Mucosa of stomach (tissue), 1 donor: ENCODE measurements around the gene PLXDC2.

Experiments
- H3K27me3 ChIP-seq: one replicate; pipeline ENCODE4 v1.7.0; 2013; ENCODE audit warnings: mild to moderate bottlenecking, low read length; ENCODE audit not compliant: control insufficient read depth, insufficient read depth
- H3K36me3 ChIP-seq: one replicate; pipeline ENCODE4 v1.7.0; 2013; ENCODE audit warnings: low read length; ENCODE audit not compliant: control insufficient read depth, insufficient read depth
- H3K4me1 ChIP-seq: one replicate; pipeline ENCODE4 v1.7.0; 2013; ENCODE audit warnings: mild to moderate bottlenecking, low read length; ENCODE audit not compliant: control insufficient read depth, insufficient read depth
- H3K4me3 ChIP-seq: one replicate; pipeline ENCODE4 v1.7.0; 2013; ENCODE audit warnings: low read length
- H3K9ac ChIP-seq: one replicate; pipeline ENCODE4 v1.7.0; 2013; ENCODE audit warnings: mild to moderate bottlenecking, low read length, moderate library complexity
- H3K9me3 ChIP-seq: one replicate; pipeline ENCODE4 v1.7.0; 2013; ENCODE audit warnings: mild to moderate bottlenecking, low read length, moderate library complexity; ENCODE audit not compliant: control insufficient read depth
- donor health status: Pancreatic carcinoma.

The PLXDC2 gene

DNA sequence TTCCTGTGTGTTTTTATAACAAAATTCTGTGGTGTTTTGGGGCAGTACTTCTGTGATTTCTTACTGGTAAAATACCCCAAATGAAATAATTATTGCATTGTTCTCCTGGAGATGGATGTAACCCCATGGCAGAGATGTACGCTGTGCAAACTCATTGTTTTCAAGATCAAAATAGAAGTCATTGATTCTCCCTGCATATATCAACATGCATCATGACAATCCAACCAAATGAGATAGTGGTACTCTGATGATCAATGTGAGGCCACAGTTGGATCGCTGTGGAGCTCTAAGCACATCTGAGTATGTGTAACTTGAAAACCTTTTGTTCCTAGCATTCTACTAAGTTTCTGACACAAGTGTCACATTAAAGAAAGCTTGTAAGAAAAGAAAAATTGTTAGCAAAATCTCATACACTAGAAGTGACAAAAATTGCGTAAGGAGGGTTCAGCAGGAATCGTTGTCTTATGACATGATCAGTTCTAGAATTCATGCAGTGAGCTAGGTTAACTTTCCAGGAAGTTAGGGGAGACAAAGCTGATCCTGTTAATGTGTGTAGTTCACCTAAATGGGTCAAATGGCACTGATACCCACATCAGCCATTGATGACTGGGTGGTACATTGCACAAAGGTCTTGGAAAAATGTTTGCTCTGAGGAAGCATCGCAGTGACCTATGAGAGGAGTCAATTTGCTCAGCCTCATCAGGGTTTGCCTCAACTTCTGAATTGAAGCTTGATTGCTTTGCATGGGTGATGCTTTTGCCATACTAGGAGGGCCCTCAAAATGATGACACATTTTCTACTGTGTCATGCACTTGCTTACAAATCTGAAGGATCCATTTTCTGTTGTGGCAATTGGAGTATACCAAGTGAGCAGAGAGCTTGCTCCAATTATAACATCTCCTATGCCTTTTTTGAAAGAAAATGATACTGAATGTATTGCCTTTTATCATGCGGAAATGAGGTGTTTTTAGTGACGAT is 145.1 kb downstream of the PLXDC2 start:
- Histone ChIP-seq H3K9me3 (no peaks in the 10 kb centered on the region), H3K4me1 (no peaks in the 10 kb centered on the region), H3K9ac (no peak overlapping the region), H3K27me3 (no peaks in the 10 kb centered on the region), H3K4me3 (no peak overlapping the region), H3K36me3 (no peaks in the 10 kb centered on the region)

DNA sequence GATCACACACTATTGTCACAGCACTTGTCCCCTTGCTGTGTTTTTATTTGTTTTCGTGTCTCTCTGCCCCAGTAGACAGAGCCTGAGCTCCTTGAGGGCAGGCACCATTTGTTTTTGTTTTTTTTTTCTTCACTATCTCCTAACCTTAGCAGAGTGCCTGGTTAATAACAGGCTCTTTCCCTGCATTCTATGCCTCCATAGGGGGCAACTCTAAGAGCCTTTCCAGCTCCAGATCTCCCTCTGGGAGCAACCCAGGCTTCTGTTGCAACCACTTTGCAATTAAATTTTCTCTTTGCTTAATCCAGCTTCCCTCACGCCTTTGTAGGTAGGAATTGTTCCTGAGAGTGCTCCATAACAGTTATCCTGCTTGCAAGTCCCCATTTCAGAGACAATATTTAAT is 148.4 kb downstream of the PLXDC2 start:
- no peaks in the 10 kb centered on the region for H3K27me3 ChIP-seq
- H3K9me3 ChIP-seq, result no peaks in the 10 kb centered on the region
- no peak overlapping the region for H3K4me3 ChIP-seq
- H3K9ac ChIP-seq, result no peak overlapping the region
- no peaks in the 10 kb centered on the region for H3K4me1 ChIP-seq
- no peaks in the 10 kb centered on the region for H3K36me3 ChIP-seq

DNA sequence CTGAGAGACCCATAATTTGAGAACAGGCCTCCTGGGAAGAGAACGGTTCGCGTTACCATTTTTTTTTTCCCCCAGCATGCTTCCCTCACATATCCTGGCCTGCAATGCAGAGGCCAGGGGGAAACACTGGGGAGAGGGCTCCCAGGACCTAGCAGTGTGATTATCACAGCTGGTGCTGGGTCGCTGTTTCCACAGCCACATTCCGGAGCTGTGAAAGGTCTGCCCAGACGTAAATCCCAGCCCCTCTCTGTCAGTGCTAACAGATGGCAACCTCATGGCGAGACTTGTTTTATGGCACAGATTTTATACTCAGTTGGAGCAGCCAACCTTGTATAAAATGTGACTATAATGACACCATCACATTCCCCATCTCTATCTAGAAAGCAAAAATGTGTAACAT is 150.5 kb downstream of the PLXDC2 start:
- Histone ChIP-seq H3K9me3 (no peaks in the 10 kb centered on the region), H3K27me3 (no peaks in the 10 kb centered on the region), H3K36me3 (no peaks in the 10 kb centered on the region), H3K4me1 (no peaks in the 10 kb centered on the region), H3K9ac (no peak overlapping the region), H3K4me3 (no peak overlapping the region)

DNA sequence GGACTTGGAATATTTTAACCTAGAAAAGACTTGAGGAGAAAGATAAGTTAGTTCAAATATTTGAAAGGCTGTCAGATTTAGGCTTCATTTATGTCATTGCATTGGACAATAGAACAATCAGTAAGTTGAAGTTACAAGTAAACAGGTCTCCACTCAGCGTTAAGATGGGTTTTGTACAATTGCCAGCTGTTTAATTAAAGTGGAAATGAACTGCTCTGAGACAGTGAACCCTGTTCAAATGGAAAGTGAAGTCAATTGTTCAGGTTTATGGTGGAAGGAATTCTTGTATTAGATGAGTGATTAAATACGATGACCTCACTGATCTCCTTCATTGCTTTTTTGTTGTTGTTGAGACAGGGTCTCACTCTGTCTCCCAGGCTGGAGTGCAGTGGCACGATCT is 151.7 kb downstream of the PLXDC2 start:
- H3K4me1 ChIP-seq, result no peaks in the 10 kb centered on the region
- no peaks in the 10 kb centered on the region for H3K36me3 ChIP-seq
- H3K9ac ChIP-seq, result no peak overlapping the region
- H3K4me3 ChIP-seq, result no peak overlapping the region
- no peaks in the 10 kb centered on the region for H3K9me3 ChIP-seq
- H3K27me3 ChIP-seq, result no peaks in the 10 kb centered on the region

DNA sequence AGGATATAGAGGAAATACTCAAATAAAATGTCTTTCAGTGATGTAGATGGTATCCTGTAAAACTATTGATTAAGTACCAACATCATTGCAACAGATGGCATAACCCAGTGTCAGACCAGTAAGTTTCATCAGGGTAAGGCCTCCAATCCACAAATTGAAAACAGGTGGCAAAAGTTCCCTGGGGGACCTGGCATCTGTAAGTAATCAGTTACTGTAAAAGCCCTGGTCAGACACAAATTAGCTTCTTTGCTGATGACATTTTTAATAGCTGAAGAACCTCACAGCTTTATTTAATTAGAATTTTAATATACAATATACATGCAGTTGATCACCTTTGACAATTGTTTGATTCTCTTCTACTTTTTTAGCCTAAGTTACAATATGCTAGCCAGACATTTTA is 152.5 kb downstream of the PLXDC2 start:
- no peaks in the 10 kb centered on the region for H3K4me1 ChIP-seq
- no peak overlapping the region for H3K4me3 ChIP-seq
- no peaks in the 10 kb centered on the region for H3K9me3 ChIP-seq
- H3K27me3 ChIP-seq, result no peaks in the 10 kb centered on the region
- no peaks in the 10 kb centered on the region for H3K36me3 ChIP-seq
- H3K9ac ChIP-seq, result no peak overlapping the region

DNA sequence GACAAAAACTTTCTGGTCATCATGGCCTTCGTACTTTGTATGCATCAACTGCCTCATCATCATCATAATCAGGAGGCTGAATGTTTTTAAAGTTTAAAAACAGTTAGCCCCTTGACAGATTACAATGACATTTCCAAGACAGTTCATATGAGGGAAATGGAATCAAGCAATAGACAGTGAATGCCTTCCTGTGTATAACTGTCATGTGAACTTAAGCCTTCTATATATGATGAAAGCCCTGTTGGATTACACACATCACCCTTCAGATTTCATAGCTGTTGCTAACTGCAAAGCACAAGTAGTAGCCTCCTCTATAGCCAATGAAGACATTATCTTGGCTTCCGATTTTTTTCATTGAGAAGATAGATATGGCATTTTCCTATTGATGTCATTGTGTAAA is 154.0 kb downstream of the PLXDC2 start:
- no peaks in the 10 kb centered on the region for H3K27me3 ChIP-seq

DNA sequence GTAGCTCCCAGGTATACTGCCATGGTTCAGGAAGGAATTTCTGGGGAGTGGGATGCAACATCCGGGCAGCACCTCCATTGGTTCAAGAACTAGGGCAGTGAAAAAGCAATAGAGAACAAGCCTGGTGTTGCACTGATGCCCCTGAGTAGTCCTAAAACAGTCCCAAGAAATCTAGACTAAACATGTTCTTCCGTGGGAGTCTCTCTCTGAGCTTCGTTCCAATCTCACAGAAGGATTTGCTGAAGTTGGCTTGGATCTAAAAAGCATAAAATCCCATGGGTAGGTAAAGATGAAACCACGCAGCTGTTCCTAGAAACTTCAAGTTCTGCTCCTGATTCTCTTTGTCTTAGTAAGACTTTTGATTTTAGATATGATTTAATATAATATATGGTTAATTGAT is 154.5 kb downstream of the PLXDC2 start:
- no peaks in the 10 kb centered on the region for H3K4me1 ChIP-seq
- no peaks in the 10 kb centered on the region for H3K9me3 ChIP-seq

More for the DNA sequence above, 154.0 kb downstream of the PLXDC2 start:
- Histone ChIP-seq H3K4me3 (no peak overlapping the region), H3K36me3 (no peaks in the 10 kb centered on the region), H3K4me1 (no peaks in the 10 kb centered on the region), H3K9ac (no peak overlapping the region), H3K9me3 (no peaks in the 10 kb centered on the region)

DNA sequence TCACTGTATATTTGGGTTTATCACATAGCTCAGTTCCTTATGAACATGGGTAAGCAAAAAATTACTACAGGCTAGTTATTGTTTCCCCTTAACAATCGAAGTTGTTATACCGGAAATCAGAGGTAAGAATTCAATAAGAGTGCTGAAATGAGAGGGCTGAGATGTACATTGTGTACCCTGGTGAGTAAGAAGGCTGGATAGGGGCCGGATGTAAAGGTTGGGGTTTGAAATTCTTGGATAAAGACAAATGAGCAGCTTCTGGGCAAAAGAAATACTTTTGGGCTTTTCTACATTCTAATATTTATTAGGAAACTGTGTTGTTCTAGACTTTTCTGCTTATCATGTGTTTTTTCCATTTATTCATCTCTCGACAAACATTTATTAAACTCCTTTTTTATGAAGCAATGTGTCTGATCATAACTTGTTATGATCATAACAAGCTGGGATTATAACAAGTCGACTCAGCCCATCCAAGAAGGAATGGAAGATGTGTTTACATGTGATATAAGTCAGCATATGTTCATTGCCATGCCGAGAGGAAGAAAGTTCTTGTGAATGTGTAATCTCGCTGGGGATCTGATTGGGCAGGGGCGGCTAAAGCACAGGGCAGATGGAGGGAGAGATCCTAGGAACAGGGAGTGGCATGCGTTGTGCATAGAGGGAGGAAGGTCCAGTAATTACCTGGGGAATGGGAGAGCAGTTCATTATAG is 155.3 kb downstream of the PLXDC2 start:
- no peaks in the 10 kb centered on the region for H3K27me3 ChIP-seq
- H3K9ac ChIP-seq, result no peak overlapping the region
- no peak overlapping the region for H3K4me3 ChIP-seq
- no peaks in the 10 kb centered on the region for H3K36me3 ChIP-seq
- no peaks in the 10 kb centered on the region for H3K9me3 ChIP-seq
- H3K4me1 ChIP-seq, result no peaks in the 10 kb centered on the region

More for the DNA sequence above, 154.5 kb downstream of the PLXDC2 start:
- no peaks in the 10 kb centered on the region for H3K36me3 ChIP-seq
- H3K27me3 ChIP-seq, result no peaks in the 10 kb centered on the region
- H3K9ac ChIP-seq, result no peak overlapping the region
- H3K4me3 ChIP-seq, result no peak overlapping the region

DNA sequence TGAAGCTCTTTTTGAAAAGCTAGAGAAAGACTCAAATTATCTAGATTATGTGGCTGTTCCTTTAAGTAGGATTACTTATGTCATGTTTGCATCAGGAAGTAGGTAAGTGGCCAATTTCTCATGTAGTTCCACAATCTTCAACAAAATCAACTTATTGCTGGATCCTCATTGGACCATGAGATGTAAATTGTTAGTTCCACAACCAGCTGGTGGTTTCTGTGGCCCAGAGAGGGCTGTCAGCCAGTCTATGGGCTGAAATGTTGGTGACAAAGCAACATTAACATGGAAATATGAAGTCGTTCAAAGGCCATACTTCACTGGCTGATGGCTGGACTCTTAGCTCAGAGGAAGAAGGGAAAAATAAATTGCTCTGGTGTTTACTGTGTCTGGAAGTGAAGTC is 157.9 kb downstream of the PLXDC2 start:
- no peaks in the 10 kb centered on the region for H3K9me3 ChIP-seq
- H3K9ac ChIP-seq, result no peak overlapping the region
- no peaks in the 10 kb centered on the region for H3K36me3 ChIP-seq

DNA sequence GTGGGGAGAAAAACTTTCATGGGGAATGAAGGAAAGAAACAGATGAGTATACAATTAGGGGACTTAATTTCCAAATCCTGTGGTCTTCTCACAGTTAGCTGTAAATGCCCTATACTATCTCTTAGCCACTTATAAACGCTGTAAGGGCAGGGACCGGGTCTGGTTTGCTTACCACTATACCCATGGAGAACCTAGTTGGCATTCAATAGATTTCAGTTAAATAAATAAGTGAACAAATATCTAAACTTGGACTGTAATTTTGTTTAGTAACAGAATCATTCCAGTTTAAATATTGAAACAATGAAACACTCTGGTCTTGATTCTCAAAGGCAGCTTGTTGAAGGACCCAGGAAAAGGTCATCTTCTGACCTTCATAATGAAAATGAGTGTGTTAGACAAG is 158.3 kb downstream of the PLXDC2 start:
- no peaks in the 10 kb centered on the region for H3K27me3 ChIP-seq
- H3K4me1 ChIP-seq, result no peaks in the 10 kb centered on the region
- no peaks in the 10 kb centered on the region for H3K9me3 ChIP-seq
- H3K9ac ChIP-seq, result no peak overlapping the region
- H3K36me3 ChIP-seq, result no peaks in the 10 kb centered on the region
- no peak overlapping the region for H3K4me3 ChIP-seq

More for the DNA sequence above, 157.9 kb downstream of the PLXDC2 start:
- Histone ChIP-seq H3K4me3 (no peak overlapping the region), H3K4me1 (no peaks in the 10 kb centered on the region), H3K27me3 (no peaks in the 10 kb centered on the region)

DNA sequence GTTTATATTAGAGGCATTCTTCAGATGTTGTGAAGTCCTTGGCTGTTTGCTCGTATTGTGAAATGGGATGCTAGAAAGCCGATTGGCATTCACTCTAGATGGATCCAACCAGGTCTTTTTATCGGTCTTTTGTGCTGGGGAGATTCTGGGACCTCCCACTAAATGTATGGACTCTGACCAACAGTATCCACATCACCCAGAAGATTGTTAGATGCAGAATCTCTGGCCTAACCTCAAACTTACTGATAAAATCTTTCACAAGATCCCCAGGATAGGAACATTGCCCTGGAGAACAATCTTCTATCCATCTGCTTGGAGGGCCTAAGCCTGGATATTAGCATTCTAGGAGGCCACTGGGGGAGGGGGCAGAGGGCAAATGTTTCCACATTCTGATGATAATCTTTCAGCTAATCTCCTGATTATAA is 160.9 kb downstream of the PLXDC2 start:
- Histone ChIP-seq H3K36me3 (no peaks in the 10 kb centered on the region), H3K4me3 (no peak overlapping the region), H3K9ac (no peak overlapping the region), H3K4me1 (no peaks in the 10 kb centered on the region), H3K9me3 (no peaks in the 10 kb centered on the region), H3K27me3 (no peaks in the 10 kb centered on the region)

DNA sequence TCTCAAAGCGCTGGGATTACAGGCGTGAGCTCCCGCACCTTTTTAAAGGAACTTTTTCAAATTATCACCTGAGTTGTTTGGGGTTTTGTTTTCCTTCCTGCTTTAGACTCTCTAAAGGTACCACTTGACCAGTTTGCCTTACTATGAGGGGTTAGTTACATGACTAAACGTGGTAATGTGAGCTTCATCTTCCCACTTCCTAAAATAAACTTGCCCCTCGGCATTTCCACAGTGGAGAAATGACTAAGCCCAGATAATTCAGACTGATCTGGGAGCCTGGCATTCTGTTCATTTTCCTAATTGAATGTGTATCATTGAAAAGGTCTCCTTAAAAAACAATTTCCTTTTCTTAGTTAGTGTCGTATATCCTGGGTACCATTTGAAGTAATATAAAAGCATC is 163.4 kb downstream of the PLXDC2 start:
- H3K9ac ChIP-seq, result no peak overlapping the region
- H3K9me3 ChIP-seq, result no peaks in the 10 kb centered on the region
- no peaks in the 10 kb centered on the region for H3K36me3 ChIP-seq
- no peak overlapping the region for H3K4me3 ChIP-seq
- no peaks in the 10 kb centered on the region for H3K4me1 ChIP-seq
- no peaks in the 10 kb centered on the region for H3K27me3 ChIP-seq
